GM19193 (cell line): ENCODE measurements around the gene CCDC154.

Experiments
- POLR2A ChIP-seq: IDR thresholded peaks from 4 replicates; pipeline ENCODE4 v1.6.1; 2011; ENCODE audit not compliant: insufficient read depth, insufficient read length; ENCODE audit errors: extremely low read depth

CCDC154 gene

DNA sequence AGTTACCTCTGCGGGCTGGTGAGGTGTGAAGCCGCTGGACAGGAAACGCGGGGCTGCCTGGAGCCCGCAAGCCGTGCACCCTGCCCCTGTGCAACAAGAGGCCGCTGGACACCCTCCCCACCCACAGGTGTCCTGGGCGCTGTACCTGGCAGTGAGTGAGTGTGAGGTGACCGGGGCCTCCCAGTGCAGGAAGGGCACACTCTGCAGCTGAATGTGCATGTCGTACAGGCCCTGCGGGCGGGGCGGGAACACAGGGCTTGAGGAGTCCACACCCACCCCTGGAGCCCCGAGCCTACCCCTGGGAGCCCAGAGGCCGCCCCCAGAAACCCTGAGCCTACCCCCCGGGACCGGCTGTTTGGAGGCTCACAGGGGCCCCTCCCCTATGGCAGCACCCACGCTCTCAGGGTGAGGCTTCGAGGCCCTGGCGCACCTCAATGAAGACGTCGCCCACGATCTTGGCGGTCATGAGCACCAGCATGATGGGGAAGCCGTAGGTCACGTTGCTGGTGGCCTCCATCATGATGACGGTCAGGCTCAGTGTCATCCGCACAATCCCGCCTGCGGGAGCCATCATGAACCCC lies 4.3 kb upstream of the CCDC154 start:
- TF ChIP-seq POLR2A: no peak

DNA sequence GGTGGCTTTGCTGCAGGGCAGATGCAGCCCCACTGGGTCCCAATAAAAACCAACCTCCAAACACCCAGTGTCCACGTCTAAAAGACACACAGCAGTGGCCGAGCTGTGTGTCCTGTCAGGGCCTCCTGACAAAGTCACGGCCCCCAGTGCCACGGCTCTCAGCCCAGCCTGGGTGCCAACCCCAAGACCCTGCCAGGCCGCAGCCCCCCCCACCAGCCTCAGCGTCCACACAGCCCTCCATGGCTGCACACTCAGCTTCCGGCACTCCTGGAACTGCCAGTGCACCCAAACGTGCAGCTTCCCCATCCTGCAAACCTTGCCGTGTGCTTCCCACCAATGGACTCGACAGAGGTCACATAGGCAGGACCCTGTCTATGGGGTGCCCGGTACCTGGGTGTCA lies 3.6 kb upstream of the CCDC154 start:
- no peak for TF ChIP-seq POLR2A

DNA sequence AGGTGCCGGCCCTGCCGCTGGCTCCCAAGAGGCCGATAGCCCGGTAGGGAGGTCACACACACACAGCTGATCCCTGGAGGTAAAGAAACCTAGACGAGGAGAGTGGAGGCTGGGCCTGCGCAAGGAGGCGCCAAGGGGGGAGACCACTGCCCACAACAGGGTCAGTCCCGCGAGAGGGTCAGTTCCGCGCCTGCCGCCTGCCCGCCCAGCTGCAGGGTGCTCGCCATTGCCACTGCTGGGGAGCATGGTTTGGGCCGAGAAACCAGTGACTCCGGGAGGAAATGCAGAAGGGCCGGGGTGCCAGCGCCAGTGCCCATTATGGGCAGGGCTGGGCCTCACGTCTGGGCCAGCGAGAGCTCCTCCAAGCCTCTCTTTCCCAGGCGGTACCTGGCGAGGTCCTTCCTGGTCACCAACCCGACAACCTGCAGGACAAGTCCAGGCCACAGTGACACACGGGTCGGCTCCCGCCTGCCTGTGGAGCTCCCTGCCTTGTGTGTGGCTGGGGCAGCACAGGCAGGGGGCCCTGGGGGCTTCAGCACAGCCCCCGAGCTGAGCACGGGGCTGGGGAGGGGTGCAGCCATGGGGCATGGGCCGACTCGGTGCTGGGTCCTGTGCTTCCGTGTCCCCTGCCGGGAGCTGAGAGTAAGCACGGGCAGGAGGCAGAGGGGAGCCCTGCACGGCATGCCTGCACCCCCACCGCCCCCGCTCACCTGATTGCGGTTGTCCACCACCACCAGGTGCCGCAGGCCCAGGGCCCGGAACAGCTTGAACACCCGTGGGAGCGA lies 2.1 kb upstream of the CCDC154 start:
- no peak for TF ChIP-seq POLR2A

- no peak for TF ChIP-seq POLR2A
These were observed 1.3 kb upstream of the CCDC154 start for GRCh38 chr16:1445518-1446203.

DNA sequence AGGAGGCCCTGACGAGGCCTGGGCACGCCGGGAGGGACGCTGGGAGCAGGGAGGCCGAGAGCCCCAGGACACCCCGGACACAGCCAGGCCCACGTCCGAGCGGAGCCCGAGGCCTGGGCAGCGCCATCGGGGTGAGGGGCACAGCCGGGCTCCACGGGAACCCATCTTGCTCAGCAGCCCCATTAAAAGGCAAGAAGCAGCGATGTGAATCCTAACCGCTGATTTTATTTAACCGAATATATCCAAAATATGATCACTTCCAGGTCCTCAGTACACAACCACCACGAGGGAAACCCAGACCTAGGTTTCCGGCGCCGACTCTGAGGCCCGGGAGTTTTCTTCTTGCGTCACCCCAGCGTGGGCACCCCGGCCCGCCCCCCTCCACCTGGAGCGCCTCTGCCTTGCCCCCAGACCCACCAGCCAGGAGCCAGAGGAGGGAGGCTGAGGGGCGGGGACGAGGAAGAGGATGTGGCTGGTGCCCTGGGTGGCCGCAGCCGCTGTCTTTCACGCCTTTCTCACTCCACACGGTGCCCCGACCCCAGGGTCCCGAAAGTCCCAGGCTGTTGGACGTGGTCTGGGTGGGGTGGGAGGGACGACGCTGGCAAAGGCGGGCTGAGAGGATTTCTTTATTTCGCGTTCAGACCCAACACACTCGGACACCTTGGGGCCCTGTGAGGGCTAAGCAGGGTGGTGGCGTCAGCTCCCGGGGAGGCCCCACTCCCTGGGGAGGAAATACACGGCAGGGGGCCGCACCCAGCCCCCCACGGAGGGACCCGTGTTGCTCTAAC lies 568 bp upstream of the CCDC154 start:
- no peak for TF ChIP-seq POLR2A

DNA sequence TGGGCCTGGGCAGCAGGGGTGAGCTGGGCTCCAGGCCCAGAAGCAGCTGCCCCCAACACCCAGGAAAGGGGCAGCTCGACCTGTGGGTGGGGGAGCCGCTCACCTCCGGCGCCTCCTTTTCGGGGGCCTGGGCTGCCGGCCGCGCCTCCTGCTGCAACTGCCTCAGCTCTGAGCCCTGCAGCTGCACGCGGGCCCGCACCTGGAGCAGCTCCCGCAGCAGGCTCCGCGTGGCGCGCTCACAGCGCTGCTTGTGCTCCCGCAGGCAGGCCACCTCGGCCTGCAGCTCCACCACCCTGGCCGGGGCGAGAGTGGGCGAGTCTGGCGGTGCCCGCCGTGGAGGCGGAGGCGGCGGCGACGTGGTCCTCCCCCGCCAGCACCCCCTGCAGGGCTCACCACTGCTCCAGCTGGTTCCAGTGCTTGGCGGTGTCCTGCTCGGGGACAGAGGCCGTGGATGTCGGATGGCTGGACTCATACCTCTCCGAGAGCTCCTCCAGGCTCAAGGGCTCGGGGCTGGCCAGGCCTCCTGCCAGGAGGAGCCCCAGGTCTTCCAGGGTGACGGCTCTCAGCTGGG lies 868 bp downstream of the CCDC154 start:
- TF ChIP-seq POLR2A: no peak

- no peak for TF ChIP-seq POLR2A
These were observed 1.7 kb downstream of the CCDC154 start for GRCh38 chr16:1442697-1443096.

- no peak for TF ChIP-seq POLR2A
These were observed 2.9 kb downstream of the CCDC154 start for GRCh38 chr16:1441391-1441829.

DNA sequence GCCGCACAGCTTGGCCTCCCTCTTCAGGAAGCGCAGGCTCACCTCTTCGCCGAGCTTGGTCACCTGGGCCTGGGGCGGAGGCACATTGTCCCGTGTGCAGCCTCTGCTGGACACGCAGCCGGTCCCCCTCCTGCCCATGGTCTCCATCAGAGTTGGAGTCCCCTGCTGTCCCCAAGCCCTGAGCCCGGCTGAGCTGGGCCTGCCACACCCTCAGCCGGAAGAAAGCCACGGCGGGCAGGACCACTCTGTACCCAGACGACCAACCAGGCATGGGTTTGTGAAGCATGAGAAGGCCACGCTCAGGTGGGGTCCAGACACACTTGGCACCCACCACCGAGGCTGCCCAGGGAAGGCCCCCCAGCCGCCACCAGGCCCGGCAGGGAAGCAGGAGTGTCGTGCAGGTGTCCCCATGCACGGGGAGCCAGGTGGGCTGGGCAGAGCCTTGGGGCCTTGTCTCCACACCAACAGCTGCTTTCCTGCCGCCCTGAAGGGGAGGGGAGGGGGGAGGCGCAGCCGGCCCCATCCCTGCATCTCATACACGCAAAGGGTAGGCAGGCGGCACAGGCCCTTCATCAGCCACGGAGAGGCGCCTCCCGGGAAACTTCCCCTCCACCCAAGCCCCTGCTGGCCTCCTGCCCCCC lies 5.2 kb downstream of the CCDC154 start:
- no peak for TF ChIP-seq POLR2A

DNA sequence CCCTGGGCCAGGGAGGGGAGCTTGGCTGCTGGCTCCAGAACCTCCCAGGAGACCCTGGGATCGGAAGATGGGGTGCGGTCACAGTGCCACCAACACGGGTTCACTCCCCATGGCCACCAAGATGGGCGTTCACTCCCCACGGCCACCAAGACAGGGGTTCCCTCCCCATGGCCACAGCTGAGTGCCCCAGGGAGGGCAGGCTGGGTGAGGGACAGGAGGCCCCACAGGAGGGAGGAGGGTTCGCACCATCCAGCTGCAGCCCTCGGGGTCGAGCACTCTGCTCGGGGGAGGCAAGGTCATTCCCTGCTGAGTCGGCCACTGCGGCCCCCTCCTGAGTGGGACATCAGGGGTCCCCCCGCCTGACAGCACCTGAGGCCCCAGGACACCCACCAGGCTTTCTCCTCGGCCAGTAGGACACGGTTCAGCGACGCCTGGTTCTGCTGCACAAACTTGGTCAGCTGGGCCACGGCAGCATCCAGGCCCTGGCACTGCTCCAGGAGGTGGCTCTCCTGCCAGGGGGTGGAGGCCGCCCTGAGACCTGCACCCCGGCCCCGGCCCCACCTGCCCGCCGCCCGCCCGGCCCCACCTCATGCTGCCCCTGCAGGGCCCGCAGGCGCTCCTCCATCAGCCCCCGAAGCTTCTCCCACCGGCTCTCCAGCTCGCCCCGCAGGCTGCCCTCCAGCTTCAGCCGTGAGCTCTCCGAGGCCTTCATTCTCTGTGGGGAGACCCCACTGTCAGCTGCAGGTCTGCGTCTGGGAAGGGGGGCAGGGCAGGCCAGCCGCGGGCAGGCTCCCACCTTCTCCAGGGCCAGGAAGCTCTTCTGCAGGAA lies 5.9 kb downstream of the CCDC154 start:
- TF ChIP-seq POLR2A: no peak

GRCh38 chr16:1437606-1438005 lies 6.8 kb downstream of the CCDC154 start:
- no peak for TF ChIP-seq POLR2A

DNA sequence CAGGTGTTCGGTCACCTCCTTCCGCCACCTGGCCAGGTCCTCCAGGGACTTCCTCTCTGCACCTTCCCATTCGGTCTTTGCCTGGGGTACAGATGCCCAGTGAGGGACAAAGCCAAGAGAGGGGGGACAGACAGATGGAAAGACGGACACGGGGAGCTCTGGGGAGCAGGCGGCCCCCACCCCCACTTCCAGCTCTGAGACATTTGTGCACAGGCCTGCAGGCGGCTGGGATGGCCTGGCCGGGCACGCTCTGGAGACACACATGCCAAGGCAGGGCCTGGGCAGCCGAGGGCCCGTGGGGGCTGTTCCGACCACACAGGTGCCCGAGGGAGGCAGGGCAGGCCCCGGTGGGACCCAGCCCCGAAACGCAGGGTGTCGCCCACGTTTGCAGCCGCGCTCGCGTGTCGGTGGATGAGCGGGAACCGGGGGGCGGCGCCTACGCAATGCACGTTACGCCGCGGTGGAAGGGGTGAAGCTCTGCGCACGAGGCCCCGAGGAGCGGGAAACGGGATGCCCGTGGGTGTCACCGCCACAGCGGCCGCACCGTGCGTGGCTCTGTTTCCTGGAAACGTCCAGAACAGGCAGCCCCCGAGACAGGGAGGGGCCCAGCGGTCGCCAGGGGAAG lies 7.5 kb downstream of the CCDC154 start:
- TF ChIP-seq POLR2A: no peak
